ENCODE results near the gene MIS18BP1.

DNA sequence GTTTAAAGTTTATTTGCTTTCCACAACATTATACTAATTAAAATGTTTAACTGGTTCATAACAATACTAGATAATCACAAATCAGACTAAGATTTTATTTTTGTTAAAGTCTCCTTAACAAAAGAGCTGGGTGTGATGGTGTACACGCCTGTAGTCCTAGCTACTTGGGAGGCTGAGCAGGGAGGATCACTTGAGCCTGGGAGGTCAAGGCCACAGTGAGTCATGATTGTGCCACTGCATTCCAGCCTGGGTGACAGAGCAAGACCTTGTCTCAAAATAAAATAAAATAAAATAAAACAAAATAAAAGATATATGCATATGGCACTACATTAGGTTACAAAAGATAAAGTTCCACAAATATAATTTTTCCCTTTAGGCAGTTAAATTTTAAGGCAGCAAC is 5.6 kb downstream of the MIS18BP1 start:
- TF ChIP-seq, protein P1, sequence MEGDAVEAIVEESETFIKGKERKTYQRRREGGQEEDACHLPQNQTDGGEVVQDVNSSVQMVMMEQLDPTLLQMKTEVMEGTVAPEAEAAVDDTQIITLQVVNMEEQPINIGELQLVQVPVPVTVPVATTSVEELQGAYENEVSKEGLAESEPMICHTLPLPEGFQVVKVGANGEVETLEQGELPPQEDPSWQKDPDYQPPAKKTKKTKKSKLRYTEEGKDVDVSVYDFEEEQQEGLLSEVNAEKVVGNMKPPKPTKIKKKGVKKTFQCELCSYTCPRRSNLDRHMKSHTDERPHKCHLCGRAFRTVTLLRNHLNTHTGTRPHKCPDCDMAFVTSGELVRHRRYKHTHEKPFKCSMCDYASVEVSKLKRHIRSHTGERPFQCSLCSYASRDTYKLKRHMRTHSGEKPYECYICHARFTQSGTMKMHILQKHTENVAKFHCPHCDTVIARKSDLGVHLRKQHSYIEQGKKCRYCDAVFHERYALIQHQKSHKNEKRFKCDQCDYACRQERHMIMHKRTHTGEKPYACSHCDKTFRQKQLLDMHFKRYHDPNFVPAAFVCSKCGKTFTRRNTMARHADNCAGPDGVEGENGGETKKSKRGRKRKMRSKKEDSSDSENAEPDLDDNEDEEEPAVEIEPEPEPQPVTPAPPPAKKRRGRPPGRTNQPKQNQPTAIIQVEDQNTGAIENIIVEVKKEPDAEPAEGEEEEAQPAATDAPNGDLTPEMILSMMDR (IDR thresholded peaks at IDR 0.05), result no peak
- TF ChIP-seq POLR2A (IDR thresholded peaks at IDR 0.05), result no peak
